ENCODE results near the gene SYMPK.
"Not testable (repeated sequence)": the region's sequence is repeated elsewhere in the genome, so short reads cannot be mapped to it uniquely, and the experiment has no call there.

The SYMPK gene

DNA sequence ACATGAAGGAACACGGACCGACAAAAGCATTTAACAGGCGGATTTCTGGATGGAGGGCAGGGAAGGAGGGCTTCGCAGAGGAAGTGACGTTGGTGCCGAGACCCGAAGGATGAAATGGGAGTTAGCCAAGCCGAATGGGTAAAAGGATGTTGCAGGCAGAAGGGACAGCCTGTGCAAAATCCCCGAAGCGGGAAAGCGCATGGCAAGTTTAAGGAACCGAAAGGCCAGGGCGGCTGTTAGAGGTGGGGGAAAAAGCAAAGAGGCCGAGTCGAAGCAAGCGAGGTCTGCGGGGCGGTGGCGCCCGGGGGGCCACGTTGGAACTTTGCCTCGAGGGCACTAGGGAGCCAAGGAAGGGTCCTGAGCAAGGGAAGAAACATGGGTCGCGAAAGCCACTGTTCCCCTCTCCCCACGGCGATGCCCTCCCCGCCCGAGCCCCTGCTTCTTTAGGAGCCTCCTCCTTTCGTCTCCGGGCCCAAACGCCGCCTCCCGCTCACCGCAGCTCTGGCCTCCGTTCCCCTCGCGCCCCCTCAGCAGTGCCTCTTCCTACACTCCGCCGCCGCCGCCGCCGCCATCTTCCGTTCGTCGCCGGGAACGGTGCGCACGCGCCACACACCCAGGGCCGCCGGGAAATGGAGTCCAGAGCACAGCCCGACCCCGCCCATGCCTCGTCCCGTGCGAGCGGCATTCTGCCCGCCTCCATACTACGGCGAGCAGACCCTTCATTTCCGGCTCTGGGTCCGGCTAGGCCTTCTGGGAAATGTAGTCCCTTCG is at the start of gene SYMPK:
SYMPK (minus strand) TSS at position 584 of the 771 bp plus-strand sequence. CDS start 8,652 bp downstream, outside the sequence.
- peak; percentile 99 for DNase-seq

DNA sequence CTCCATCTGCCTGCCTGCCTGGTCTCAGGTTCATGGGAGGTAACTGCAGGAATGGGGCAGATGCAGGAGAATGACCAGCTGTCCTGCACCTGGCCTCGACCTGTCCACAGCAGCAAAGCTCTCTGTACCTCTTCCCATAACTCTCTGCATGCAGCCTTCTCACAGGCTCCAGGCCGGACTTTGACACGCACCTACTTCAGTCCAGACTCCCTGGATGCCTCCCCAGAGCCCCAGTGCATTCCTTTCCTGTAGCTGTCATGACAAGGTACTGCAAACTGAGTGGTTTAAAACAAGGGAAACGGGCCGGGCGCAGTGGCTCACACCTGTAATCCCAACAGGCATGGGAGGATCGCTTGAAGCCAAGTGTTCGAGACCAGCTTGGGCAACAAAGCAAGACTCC is 48.3 kb upstream of the SYMPK start:
- DNase-seq: no peak

DNA sequence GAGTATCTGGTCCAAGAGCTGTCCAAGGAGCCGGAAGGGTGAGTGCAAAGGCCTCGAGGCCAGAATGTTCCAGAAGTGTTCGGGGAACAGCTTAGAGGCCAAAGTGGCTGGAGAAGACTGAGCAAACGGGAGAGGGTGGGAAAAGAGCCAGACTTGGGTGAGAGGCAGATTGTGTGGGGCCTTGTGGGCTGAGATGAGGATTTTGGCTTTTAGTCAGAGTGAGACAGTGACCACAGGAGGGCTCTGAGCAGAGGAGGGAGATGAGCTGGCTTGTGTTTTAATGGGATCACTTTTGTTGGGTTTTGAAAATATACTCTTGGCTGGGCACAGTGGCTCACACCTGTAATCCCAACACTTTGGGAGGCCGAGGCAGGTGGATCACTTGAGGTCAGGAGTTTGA is 46.0 kb upstream of the SYMPK start:
- no peak for DNase-seq

DNA sequence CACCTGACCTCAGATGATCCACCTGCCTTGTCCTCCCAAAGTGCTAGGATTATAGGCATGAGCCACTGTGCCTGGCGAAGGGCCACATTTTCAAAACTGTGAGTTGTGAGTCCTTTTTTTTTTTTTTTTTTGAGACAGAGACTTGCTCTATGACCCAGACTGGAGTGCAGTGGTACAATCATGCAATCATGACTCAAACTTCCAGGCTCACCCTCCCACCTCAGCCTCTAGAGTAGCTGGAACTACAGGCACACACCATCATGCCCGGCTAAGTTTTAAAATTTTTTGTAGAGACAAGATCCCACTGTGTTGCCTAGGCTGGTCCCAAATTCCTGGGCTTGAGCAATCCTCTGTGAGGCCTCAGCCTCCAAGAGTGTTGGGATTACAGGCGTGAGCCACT is 43.3 kb upstream of the SYMPK start:
- DNase-seq: no peak

DNA sequence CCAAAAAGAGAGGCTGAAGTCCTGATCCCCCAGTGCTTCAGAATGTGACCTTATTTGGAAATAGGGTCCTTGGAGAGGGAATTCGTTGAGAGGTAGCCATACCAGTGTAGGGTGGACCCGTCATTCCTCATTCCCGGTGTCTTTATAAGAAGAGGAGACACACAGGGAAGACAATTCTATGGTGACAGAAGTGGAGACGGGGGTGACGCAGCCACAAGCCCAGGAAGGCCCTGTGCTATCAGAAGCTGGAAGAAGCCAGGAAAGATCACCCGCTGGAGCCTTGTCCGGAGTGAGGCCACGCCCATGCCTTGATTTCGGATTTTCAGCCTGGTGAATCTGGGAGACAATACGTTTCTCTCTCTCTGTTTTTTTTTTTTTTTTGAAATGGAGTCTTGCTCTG is 42.1 kb upstream of the SYMPK start:
- no peak for DNase-seq

DNA sequence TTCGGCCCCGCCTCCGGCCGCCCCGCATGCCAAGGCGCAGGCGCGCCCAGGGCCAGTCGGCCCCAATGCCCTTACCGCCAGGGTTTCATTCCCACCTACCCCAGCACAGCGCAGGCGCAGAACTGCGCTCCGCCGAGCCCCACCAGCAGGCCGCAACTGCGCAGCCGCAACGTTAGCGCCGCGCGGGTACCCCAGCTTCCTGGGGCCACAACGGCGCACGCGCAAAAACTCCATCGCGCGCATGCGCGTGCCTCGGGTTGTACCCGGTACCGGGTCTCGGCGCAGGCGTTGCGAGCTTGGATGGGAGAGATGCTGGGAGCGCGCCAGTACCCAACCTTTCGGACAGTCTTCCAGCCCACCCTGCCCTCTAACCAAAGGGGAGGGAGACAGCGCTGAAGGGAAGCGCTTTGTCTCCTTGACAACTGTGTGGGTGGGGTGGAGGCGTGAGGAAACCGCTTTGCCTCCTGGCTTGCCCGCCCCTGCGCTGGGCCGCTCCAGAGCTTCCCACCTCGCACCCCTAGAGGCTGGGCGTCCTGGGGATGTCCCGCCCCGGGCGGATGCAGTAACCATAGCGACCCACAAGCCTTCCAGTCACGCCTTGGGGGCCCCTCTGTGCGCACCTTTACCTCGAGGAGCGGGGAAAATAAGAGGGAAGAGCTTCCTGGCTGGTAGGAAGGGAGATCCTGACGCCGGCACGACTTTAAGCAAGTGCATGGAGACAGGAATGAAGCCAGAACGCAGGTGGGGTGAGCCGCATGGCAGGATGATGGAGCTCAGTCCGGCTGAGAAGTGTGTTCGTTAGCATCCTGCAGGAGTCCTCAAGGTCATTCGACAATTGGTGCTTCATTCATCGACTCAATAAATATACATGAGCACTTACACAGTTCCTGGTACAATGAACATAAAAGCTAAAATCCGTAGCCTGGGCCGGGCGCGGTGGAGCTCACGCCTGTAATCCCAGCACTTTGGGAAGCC is 40.0 kb upstream of the SYMPK start:
- DNase-seq: peak; percentile 99

DNA sequence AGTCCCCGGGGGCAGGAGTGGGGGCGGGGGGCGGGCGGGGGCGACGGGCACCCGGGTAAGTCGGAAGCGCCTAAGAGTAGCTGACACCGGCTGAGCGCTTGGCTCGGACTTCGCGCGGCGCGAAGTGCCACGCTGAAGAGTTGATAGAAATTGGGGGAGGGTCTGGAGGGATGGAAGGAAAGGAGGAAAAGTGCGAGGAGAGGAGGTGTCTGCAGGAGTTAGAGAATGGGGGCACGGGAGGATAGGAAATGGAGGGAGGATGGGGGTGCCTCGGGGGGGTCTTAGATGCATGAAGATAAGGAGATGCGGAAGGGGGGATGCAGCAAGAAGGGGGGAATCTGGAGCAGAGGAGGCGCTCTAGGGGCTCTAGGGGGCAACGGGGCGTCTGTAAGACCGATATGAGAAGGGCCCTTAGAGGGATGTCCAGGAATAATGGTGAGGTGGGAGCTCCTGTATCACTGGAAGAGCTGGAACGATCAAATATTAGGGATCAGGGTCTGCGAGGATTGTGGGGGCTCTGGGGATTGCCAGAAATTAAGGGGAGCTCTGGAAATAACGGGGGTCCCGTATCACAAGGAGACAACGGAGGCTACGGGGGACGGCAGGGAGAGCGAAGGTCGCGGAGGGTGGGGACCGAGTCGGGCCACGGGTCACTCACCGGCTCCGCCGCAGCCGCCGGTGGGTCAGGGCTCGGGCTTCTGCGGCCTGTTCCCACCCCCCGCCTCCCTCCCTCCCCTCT is 39.1 kb upstream of the SYMPK start, which contains the start of gene MYPOP:
MYPOP (minus strand) TSS at position 702 of the 739 bp plus-strand sequence. CDS start 840 bp downstream, outside the sequence.
- DNase-seq: no peak

DNA sequence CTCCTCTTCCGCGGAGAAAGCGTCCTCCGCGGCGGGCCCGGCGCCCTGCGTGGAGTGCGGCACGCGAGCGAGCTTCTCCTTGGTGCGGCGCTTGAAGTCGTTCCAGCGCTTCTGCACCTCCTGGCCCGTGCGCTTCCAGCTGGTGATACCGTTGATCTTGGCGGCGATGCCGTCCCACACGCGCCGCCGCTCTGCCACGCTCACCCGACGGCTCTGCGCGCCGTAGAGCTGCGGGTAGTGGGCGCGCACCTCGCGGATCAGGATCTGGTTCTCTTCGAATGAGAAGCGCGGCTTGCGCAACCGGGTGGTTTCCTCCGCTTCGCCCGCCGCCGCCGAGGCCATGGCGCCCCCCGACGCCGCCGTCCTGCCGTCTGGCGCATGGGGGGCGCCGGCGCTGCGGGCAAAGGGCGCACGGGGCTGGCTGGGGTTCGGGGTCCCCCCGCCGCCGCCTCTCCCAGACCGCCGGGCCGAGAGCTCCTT is 38.5 kb upstream of the SYMPK start:
- no peak for DNase-seq

DNA sequence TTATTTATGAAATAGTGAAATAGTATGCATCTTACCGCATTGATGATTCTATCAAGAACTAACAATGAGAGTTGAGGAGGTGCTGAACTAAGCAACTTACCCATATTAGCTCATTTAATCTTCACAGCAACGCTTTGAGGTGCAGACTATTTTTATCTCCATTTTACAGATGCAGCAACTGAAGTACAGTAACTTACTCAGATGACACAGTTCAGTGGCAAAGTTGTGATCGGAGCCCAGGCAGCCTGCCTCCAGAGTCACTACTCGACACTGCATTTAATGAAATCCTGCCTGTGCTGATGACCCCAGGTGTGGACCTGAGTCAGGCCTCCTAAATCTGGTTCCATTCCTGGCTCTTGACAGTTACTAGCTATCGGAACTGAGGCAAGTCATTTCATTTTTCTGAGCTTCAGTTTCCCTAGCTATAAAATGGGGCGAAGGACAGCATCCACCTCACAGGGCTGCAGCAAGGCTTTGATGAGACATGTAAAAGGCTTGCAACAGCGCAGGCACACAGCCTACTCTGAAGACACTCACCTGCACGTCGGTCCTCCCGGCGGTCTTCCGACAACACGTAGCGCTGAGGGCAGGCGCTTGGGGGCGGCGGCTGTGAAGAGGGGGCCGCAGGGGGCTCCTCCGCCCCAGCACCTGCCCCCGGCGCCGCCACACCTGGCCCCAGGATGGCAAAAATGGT is 37.9 kb upstream of the SYMPK start:
- no peak for DNase-seq

DNA sequence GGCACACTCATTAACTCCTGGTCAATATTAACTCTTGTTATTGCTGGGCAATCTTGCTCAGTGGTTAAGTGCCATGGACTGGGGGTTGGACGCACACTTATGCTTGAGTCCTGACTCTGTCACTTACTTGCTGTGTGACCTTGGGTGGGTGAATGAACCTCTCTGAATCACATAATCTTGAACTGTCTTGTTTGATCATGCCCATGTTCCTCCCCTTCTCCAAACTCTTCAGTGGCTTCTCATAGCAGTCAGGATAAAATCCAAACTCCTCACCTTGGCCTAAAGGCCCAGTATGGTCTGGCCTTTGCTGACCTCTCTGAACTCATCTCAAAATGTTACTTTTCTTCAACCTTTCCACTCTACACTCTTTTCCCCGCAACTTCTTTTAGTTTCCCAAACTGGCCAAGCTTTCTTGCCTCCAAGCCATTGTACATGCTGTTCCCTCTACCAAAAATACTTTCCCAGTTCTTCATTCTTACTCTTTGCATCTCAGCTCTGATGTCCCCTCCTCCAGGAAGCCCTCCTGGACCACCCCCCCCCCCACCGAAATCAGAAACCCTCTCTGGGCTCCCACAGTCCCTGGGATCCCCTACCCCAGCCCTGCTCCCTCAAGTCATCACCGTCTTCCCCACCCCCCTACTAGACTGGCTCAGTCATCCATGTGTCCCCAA is 37.1 kb upstream of the SYMPK start:
- DNase-seq: no peak

DNA sequence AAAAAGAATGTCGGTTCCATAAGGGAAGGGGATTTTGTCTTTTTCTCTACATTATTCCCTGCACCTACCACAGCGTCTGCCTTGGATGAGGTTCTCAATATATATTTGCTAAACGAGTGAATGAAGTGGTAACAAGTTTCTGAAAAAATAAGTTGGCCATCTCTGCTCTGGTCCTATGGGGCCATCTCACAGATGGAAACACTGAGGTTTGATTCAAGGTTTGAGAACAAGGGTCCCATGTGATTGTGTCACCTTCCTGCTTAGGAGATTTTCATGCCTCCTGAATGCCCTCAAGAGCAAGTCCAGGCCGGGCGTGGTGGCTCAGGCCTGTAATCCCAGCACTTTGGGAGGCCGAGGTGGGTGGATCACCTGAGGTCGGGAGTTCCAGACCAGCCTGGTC is 36.3 kb upstream of the SYMPK start:
- DNase-seq: no peak

DNA sequence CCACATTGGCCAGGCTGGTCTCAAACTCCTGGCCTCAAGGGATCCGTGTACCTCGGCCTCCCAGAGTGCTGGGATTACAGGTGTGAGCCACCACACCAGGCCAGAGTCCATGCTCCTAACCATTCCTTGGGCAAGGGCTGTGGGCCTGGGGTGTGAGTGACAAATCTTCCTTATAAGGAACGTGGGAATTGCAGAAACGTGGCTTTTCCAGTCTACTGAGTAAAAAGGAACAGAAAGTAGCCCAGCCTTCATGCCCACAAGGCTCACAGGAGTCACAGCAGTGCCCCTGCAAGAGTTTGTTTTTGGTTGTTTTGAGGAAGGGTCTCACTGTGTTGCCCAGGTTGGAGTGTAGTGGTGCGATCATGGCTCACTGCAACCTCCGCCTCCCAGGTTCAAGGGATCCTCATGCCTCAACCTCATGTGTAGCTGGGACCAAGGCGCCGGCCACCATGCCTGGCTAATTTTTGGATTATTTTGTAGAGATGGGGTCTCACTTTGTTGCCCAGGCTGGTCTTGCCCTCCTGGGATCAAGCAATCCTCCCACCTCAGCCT is 34.4 kb upstream of the SYMPK start:
- DNase-seq: no peak

DNA sequence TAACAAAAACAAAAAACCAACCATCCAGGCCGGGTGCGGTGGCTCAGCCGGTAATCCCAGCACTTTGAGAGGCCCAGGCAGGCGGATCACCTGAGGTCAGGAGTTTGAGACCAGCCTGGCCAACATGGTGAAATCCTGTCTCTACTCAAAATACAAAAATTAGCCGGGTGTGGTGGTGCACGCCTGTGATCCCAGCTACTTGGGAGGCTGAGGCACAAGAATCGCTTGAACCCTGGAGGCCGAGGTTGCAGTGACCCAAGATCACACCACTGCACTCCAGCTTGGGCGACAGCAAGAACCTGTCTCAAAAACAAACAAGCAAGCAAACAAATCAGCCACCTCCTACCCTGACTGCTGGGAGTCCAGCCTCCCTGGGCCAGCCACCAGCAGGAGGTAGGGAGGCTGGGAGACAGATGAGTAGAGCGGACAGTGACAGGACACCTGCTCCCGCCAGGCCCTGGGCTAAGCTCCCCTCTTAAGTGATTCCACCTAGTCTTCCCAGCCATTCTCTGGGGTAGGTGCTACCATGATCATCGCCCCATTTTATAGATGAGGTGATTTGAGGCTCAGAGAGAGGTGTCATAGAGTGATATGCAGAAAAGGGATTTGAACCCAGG is 33.1 kb upstream of the SYMPK start:
- DNase-seq: not testable (repeated sequence)

DNA sequence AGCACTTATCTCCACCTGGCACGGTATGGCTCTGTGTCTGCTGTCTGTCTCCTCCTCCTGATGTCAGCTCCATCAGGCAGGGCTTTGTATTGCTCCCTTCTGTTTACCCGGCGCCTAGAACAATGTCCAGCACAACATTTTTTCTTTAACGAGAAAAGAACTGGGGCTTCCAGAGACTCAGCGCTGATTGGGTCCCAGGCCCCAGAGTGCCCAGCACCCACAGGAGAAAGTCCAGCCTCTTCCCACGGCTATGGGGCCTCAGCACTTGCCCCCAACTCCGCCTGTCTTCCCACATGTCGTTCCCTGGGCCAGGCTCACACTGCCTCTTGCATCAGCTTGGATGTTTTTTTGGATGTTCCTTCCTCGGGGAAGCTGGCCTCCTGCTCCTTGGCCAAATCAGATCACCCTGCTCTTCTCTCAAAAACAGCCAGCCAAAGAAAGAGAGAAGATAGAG is 32.6 kb upstream of the SYMPK start:
- no peak for DNase-seq

DNA sequence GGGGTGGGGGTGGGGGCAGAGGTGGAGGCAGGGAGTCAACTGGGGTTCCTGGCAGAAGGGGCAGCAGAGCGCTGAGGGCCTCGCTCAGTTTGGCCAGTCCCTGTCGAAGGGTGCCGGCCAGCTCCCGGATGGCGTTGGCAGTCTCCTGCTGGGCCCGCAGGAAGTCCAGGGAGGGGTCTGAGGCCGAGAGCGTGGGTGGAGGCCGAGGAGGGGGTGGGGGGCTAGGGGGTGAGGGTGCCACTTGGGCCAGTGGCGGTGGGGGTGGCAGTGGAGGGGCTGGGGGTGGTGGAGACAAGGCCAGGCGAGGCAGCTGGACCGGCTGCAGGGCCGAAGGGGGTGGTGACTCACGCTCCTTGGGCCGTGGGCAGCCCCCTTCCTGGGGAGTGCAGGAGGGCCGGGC is 27.9 kb upstream of the SYMPK start:
- no peak for DNase-seq

DNA sequence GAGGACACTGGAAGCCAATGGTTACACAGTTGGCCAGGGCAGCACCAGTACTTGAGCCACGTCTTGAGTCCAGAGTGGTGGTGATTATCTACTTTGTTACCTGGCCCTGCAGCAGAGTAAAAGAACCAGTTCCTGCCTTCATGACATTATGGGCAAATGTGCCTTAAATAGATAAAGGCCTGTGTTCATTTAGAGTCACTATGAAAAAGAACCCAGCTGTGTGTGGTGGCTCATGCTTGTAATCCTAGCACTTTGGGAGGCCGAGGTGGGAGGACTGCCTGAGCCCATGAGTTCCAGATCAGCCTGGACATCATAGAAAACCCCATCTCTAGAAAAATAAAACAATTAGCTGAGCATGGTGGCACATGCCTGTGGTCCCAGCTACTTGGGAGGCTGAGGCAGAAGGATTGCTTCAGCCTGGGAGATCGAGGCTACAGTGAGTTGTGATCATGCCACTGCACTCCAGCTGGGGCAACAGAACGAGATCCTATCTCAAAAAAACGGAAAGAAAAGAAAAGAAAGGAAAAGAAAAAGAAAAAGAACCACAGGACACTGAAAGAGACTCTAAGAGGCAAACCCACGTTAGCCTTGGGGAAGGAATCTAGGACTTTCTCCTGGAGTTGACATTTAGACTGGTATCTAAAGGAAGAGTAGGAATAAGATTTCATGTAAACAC is 26.4 kb upstream of the SYMPK start:
- DNase-seq: no peak

DNA sequence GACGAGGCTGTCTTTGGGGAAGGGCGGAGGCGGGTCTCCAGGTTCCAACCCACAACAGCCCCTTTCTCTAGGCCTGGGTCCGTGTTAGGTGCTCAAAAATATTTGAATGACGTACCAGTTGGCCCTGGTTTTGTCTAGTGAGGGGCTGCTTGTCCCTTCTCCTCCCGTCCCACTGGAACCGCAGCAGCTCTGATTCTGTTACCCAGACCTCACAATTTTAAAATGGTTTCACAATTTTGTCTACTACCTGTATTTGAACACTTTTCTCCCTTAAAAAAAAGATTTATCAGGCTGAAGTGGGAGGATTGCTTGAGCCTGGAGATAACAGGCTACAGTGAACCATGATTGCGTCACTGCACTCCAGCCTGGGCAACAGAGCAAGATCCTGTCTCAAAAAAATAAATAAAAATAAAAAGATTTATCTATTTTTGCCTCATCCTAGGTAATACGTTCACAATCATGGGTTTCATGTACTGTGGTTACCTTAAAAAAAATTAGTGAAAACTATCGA is 24.3 kb upstream of the SYMPK start:
- DNase-seq: no peak

DNA sequence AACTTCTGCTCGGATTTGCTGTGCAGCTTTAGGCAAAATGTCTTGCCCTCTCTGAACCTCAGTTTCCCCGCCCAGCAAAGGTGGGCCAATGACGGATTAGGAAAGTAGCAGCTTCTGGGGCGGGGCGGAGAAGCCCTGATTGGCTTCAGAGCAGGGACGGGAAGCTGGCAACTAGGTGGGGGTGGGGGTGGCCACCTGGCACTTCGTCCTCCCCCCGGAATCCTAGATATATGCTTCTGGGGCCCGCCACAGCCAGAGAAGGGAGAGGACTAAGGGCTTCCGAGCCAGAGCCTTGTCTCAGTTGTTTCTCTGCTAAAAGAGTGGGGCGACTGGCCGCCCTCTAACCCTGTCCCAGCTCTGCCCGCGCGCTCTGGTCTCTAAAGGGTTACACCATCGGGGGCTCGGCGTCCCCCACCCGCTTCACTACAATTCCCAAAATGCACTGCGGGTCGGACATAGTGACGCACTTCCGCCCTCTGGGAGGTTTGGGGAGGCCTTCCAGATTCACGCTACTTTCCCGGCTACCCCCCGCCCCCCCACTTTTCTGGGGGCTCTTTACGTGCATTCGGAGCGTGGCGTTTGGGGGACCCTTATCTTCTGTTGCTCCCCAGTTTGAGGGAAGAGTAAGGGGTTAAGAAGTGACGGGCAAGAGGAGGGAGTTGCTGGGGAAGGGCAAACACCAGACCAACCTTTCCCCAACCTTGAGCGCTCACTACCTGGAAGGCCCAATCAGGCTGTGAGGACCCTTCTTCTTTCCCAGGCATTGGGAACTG is 23.7 kb upstream of the SYMPK start:
- DNase-seq: peak; percentile 92

All from stimulated activated CD4-positive, alpha-beta T cell treated with anti-CD3 and anti-CD28 coated beads, Interleukin-1b, Interleukin-23, amount 100 ng/mL, for 48 hours (primary cell).